NT2/D1 (cell line): ENCODE results near the gene MRPL37.

Source experiments
- DNase-seq: peaks from one replicate; pipeline ENCODE4 v3.0.0-alpha.2; 2011; ENCODE audit warnings: low read depth, low spot score
- H3K27me3 ChIP-seq: 2 replicates; pipeline ENCODE4 v1.6.0; 2011; ENCODE audit warnings: mild to moderate bottlenecking; ENCODE audit not compliant: insufficient read length, insufficient read depth
- H3K36me3 ChIP-seq: 2 replicates; pipeline ENCODE4 v1.6.1; 2011; ENCODE audit warnings: mild to moderate bottlenecking, low read length, mixed read lengths; ENCODE audit not compliant: insufficient read depth, insufficient read length
- H3K4me1 ChIP-seq: 2 replicates; pipeline ENCODE4 v1.5.1; 2011; ENCODE audit not compliant: insufficient read depth, insufficient read length
- H3K4me3 ChIP-seq: 2 replicates; pipeline ENCODE4 v1.5.1; 2011; ENCODE audit warnings: low read depth; ENCODE audit not compliant: insufficient read length
- H3K9ac ChIP-seq: 2 replicates; pipeline ENCODE4 v1.6.0; 2011; ENCODE audit warnings: low read depth; ENCODE audit not compliant: insufficient read length
- H3K9me3 ChIP-seq: 2 replicates; pipeline ENCODE4 v1.5.1; 2011; ENCODE audit warnings: mild to moderate bottlenecking, low read length; ENCODE audit not compliant: insufficient read depth
- SUZ12 ChIP-seq: IDR thresholded peaks from 2 replicates; pipeline ENCODE4 v1.6.1; 2011; ENCODE audit not compliant: insufficient read length, insufficient read depth; ENCODE audit errors: extremely low read depth
- YY1 ChIP-seq: IDR thresholded peaks from 2 replicates; pipeline ENCODE4 v1.6.1; 2011; ENCODE audit not compliant: insufficient read length, insufficient read depth
- ZNF274 ChIP-seq: IDR thresholded peaks from 2 replicates; pipeline ENCODE4 v1.6.1; 2011; ENCODE audit warnings: mild to moderate bottlenecking, low read depth, low read length

The MRPL37 gene

DNA sequence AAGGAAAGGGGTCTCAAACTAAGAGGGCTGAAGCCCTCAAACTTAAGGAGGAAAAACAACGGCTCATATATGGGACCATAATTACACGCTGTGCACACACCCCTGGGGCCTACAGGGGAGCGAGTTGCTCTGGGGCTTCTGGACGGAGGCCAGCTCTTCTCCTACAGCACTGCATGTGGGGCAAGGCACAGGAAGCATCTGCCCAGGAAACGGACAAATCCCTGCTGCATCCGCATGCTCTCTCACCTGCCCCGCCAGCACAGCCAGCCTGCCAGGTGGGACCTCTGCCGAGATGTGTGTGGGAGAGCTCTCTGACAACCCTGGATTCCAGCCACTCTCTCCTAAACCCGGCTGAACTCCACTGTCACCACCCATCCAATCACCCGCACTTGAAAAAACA lies 54.1 kb downstream of the MRPL37 start:
- no peak for TF ChIP-seq SUZ12
- TF ChIP-seq ZNF274, result no peak
- TF ChIP-seq YY1, result no peak
- no peak overlapping the region for H3K9ac ChIP-seq
- no peak for DNase-seq

DNA sequence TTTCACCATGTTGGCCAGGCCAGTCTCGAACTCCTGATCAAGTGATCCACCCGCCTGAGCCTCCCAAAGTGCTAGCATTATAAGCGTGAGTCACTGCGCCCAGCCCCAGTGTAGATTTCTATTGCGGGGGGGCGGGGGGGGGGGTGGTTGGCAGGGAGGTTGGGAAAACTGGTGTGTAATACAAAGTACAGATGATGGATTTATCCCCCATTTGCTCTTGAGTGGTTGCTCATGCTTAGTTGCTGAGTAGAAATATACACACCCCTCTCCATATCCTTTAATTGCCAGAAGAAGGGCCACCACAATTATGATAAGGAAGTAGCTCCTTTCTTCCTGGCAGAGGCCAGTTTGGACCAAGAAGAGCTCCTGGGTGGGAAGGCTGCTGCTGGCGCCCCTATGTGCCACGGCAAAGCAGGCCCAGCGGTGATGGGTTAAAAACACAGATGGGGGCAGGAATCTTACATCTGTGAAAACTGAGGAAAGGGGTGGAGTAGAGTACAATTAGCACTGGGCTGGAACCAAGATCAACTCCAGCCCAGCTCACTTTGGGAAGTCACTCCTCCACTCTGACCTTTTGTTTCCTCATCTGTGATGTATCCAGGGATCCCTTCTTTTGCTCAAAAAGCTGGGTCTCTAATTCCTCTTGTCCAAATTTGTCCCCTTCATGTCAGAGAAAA lies 55.2 kb downstream of the MRPL37 start:
- Histone ChIP-seq H3K36me3 (peaks cover 43% of the 10 kb centered on the region), H3K9me3 (no peaks in the 10 kb centered on the region), H3K9ac (peak overlapping the region; percentile 11), H3K4me1 (peaks cover 35% of the 10 kb centered on the region), H3K4me3 (no peak overlapping the region), H3K27me3 (no peaks in the 10 kb centered on the region)
- no peak for TF ChIP-seq SUZ12
- TF ChIP-seq ZNF274, result no peak
- TF ChIP-seq YY1, result no peak
- no peak for DNase-seq

More for the DNA sequence above, 54.1 kb downstream of the MRPL37 start:
- H3K27me3 ChIP-seq, result no peaks in the 10 kb centered on the region
- no peaks in the 10 kb centered on the region for H3K9me3 ChIP-seq
- H3K36me3 ChIP-seq, result peaks cover 42% of the 10 kb centered on the region
- H3K4me3 ChIP-seq, result no peak overlapping the region
- H3K4me1 ChIP-seq, result peaks cover 37% of the 10 kb centered on the region

DNA sequence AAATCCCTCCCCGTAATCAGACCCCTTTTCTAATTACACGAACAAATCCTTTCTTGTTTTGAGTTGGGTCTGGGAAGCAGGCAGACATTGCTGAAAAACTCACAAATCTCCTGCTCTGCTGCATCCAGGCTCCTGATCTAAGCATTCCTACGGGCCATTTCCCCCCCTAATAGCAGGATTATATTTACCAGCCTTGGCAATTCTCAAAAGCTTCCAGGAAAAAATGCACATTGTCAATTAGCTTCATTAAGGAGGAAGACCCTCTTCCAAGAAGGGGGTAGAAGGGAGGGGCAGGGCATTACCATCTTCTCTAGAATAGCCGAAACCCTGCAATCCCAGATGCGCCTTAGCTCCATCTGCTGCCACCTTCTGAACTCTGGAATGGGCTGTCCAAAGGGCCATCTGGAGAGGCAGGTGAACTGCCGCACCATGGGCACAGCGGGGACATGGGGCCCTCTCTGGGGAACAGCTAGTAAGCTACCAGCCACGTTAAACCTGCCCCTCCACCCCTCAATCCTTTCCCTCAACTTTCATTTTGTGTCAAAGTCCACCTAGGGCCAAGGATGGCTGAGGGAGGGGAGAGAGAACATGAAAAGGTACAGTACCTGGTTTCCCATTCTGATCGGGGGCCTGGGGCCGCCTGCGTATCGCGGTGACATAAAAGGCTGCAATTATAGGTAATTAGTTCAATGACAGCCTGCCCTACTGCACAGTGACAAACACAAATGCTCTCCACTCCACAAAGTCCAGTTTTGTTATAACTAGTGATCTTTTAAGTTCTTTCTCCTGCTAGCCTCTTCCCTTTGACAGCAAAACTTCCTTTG lies 56.8 kb downstream of the MRPL37 start:
- peaks cover 35% of the 10 kb centered on the region for H3K4me1 ChIP-seq
- H3K27me3 ChIP-seq, result no peaks in the 10 kb centered on the region
- H3K9me3 ChIP-seq, result no peaks in the 10 kb centered on the region
- H3K4me3 ChIP-seq, result no peak overlapping the region
- DNase-seq, result no peak
- TF ChIP-seq ZNF274, result no peak
- no peak for TF ChIP-seq SUZ12
- TF ChIP-seq YY1, result no peak
- peaks cover 45% of the 10 kb centered on the region for H3K36me3 ChIP-seq
- H3K9ac ChIP-seq, result peak overlapping the region; percentile 14

DNA sequence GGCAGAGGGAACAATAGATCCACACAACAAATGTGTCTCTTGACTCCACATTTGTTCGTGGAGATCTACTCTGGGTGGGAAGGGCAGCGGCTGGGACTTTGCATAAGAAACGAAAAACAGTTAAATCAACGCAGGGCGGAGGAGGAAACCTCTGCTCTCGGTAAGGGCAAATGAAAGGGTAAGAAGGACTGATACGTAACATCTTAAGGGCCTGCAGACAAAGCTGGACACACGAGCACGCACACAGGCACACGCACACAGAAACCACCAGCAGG lies 57.3 kb downstream of the MRPL37 start:
- TF ChIP-seq SUZ12 (no peak), YY1 (no peak)
- Histone ChIP-seq H3K9ac (peak overlapping the region; percentile 12), H3K36me3 (peaks cover 45% of the 10 kb centered on the region), H3K9me3 (no peaks in the 10 kb centered on the region), H3K4me3 (no peak overlapping the region), H3K4me1 (peaks cover 35% of the 10 kb centered on the region), H3K27me3 (no peaks in the 10 kb centered on the region)
- DNase-seq, result no peak

DNA sequence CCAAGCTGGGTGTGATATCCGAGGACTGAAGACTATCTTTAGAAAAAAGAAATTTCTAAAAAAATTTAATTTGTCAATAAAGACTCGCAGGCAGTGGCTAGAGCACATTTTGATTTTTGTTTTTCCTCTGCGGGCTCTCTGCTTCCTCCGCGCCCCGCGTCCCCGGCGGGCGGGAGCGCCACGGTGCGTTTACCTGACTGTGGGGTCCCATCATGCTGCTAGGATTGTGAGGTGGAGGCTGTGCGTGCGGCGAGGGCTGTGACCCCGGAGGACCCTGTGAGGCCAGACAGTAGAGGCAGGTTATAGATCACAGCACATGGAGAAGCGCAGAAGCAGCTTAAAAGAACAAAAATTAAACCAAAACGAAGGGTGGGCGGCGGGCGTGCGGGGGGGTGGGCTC lies 57.9 kb downstream of the MRPL37 start:
- Histone ChIP-seq H3K9ac (no peak overlapping the region), H3K9me3 (no peaks in the 10 kb centered on the region), H3K36me3 (peaks cover 45% of the 10 kb centered on the region), H3K4me1 (peaks cover 31% of the 10 kb centered on the region), H3K4me3 (no peak overlapping the region), H3K27me3 (no peaks in the 10 kb centered on the region)
- no peak for DNase-seq
- TF ChIP-seq ZNF274, result no peak
- TF ChIP-seq SUZ12, result no peak

DNA sequence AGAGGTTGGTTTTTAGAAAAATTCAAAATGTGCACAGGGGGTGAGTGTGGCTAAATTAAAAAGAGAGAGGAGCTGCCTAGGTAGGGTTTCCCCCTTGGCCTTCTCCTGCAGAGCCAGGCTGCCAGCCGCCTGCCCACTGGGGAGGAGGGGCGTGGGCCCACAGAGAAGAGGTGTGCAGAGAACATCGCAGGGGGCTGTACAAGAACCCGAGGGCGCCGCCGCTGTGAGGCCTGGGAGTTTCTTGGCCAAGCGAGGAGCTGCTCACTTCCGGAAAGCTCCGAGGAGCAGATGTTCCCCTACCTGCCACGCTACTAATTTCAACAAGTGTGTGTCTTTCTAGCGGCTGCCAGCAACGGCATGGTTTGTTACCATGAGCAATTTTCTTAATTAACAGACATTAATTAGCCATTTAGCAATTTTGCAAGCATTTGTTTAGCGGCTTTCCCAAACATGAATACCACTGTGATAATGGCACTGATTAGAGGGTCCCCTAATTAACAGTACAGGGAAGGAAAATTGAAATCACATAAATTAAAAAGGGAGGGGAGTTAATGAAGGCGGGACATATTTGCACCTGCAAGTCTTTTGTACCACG lies 59.7 kb downstream of the MRPL37 start:
- peaks cover 30% of the 10 kb centered on the region for H3K4me1 ChIP-seq
- H3K27me3 ChIP-seq, result no peaks in the 10 kb centered on the region
- H3K36me3 ChIP-seq, result peaks cover 62% of the 10 kb centered on the region
- no peak for DNase-seq
- no peak overlapping the region for H3K9ac ChIP-seq
- H3K9me3 ChIP-seq, result no peaks in the 10 kb centered on the region
- H3K4me3 ChIP-seq, result no peak overlapping the region
- TF ChIP-seq ZNF274, result no peak
- TF ChIP-seq SUZ12, result no peak
- TF ChIP-seq YY1, result no peak

DNA sequence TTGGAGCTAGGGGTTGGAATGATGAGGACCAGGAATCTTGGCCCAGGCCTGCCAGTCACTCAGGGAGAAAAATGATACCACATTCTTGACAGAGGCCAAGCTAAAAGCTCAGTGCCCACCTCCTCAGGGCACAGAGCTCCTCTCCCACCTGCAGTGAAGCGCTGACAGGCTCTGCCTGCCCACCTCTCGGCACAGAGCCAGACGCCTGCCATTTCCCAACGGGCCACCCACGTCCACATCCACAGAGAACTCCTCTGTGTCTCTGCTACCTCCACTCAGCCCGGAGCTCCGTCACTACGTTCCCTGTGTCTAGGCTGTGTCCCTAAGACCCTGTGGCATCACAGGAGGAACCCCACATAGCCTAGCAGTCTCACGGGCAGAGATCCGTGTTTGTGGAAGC lies 60.8 kb downstream of the MRPL37 start:
- TF ChIP-seq ZNF274 (no peak), SUZ12 (no peak), YY1 (no peak)
- Histone ChIP-seq H3K36me3 (peaks cover 69% of the 10 kb centered on the region), H3K4me3 (no peak overlapping the region), H3K9me3 (no peaks in the 10 kb centered on the region), H3K27me3 (no peaks in the 10 kb centered on the region), H3K4me1 (peaks cover 26% of the 10 kb centered on the region), H3K9ac (no peak overlapping the region)
- DNase-seq, result no peak
